ENCODE measurements around the gene ITGB5.

DNA sequence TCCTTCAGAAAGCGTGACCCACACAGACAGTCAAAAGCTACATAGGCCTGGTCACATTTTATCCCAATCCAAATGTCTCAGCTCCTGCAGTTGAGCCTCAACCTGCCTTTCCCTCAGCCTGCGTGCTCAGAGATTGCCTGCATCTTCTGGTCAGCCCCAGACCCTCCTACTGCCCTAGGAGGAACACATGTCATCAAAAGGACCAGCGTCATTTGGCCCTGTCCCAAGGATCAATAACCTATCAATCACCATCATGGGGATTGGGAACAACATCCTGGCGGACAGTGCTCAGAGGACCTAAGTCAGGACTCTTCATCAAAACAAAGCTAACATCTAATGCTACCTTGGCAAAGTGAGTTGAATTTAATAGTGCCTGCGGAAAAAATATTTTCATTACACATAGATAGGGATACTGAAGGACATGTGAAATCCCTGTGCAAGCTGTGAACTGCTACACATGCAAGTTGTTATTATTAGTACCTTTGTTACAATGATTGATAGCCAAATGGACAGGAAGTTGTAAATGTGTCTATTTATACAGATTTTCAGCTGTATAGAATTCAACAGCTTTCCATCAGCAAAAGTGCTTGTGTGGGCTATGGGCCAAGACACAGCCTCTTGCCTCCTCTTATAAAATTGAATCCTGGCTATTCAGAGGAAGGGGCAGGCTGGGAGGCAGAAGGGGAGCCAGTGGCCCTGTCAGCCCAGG, 109.2 kb downstream of the ITGB5 start:
- TF ChIP-seq, protein P1, sequence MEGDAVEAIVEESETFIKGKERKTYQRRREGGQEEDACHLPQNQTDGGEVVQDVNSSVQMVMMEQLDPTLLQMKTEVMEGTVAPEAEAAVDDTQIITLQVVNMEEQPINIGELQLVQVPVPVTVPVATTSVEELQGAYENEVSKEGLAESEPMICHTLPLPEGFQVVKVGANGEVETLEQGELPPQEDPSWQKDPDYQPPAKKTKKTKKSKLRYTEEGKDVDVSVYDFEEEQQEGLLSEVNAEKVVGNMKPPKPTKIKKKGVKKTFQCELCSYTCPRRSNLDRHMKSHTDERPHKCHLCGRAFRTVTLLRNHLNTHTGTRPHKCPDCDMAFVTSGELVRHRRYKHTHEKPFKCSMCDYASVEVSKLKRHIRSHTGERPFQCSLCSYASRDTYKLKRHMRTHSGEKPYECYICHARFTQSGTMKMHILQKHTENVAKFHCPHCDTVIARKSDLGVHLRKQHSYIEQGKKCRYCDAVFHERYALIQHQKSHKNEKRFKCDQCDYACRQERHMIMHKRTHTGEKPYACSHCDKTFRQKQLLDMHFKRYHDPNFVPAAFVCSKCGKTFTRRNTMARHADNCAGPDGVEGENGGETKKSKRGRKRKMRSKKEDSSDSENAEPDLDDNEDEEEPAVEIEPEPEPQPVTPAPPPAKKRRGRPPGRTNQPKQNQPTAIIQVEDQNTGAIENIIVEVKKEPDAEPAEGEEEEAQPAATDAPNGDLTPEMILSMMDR (IDR thresholded peaks at IDR 0.05): no peak
- no peak for TF ChIP-seq POLR2A (IDR thresholded peaks at IDR 0.05)

Data from right lobe of liver (tissue), 4 donors.